ENCODE measurements around the gene JADE2.
A peak's percentile ranks its signal among the peaks of the same experiment; 100 is the strongest.
"Not testable (repeated sequence)": the region's sequence is repeated elsewhere in the genome, so short reads cannot be mapped to it uniquely, and the experiment has no call there.

Gene JADE2

GRCh38 chr5:134554319-134555222 lies 29.1 kb downstream of the JADE2 start:
- TF ChIP-seq CTCF (conservative IDR thresholded peaks at IDR 0.05; ENCODE audit: low read depth, low read length): no peak
- no peak overlapping the region for H3K4me3 ChIP-seq (ENCODE audit: low read length)
- DNase-seq (ENCODE audit: low read depth): no peak

DNA sequence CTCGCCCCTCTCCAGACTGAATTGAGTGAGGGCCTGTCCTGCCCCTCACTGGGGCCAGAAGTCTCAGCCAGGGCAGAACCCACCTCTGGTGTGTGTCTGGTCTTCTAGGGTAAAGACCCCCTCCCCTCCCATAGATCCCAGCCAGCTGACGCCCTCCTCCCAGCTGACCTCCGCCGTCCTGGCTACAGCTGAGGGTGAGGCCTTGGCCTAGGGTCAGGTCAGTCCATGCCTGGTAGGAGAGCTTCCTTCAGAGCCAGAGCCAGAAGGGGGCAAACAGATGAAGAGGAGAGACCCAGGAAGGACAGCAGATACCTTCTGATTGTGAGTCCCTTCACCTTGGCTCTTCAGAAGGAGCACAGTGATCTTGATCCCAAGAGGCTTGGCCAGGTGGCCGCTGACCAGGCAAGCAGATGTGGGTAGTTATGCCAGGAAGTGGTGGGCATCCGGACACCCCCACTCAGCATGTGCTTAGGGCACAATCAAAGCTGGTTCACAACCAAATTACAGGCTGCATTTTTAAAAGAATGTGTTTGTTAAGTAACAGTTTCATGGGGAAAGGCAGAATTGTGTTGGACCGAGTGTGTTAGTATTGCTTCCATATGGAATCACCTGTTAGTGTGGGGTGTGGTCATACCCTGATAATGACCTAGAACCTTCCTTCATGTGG lies 29.9 kb downstream of the JADE2 start:
- H3K4me3 ChIP-seq (ENCODE audit: low read length): no peak overlapping the region
- DNase-seq (ENCODE audit: low read depth): no peak
- no peak for TF ChIP-seq CTCF (conservative IDR thresholded peaks at IDR 0.05; ENCODE audit: low read depth, low read length)

- no peak overlapping the region for H3K4me3 ChIP-seq (ENCODE audit: low read length)
- no peak for TF ChIP-seq CTCF (conservative IDR thresholded peaks at IDR 0.05; ENCODE audit: low read depth, low read length)
- peak; percentile 74 for DNase-seq (ENCODE audit: low read depth)
Observed at GRCh38 chr5:134555890-134556311, 30.4 kb downstream of the JADE2 start.

- H3K4me3 ChIP-seq (ENCODE audit: low read length); DNase-seq (ENCODE audit: low read depth): not testable (repeated sequence)
Observed at GRCh38 chr5:134556588-134556987, 31.1 kb downstream of the JADE2 start.

DNA sequence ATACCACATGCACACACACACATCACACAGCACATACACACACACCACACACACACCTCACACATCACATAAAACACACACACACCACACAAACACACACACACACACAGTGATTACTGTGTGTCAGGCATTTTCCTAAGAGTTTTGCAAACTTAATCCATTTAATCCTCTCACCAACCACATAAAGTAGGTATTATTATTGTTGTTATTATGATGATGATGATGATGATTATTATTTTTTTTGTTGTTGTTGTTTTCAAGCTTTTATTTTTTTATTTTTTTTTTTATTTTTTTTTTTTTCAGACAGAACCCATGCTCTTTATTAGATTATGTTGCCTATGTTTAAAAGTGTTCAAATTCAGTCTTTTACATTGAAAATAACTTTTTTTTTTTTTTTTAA lies 31.5 kb downstream of the JADE2 start:
- no peak for TF ChIP-seq CTCF (conservative IDR thresholded peaks at IDR 0.05; ENCODE audit: low read depth, low read length)
- DNase-seq (ENCODE audit: low read depth): no peak
- no peak overlapping the region for H3K4me3 ChIP-seq (ENCODE audit: low read length)

- no peak for TF ChIP-seq CTCF (conservative IDR thresholded peaks at IDR 0.05; ENCODE audit: low read depth, low read length)
- DNase-seq (ENCODE audit: low read depth): no peak
- H3K4me3 ChIP-seq (ENCODE audit: low read length): no peak overlapping the region
Observed at GRCh38 chr5:134559672-134560071, 34.2 kb downstream of the JADE2 start.

GRCh38 chr5:134560698-134561097 lies 35.2 kb downstream of the JADE2 start:
- no peak for TF ChIP-seq CTCF (conservative IDR thresholded peaks at IDR 0.05; ENCODE audit: low read depth, low read length)
- H3K4me3 ChIP-seq (ENCODE audit: low read length): no peak overlapping the region
- DNase-seq (ENCODE audit: low read depth): no peak

All from retinal pigment epithelial cell (primary cell).